Inflammatory macrophage (primary cell): ENCODE data around the gene MAP4K3.
A peak's percentile ranks its signal among the peaks of the same experiment; 100 is the strongest.

Source experiments
- DNase-seq, 2 donors: peaks; one replicate each; pipeline ENCODE4 v3.0.0-alpha.2; 2020 to 2022

MAP4K3 gene

DNA sequence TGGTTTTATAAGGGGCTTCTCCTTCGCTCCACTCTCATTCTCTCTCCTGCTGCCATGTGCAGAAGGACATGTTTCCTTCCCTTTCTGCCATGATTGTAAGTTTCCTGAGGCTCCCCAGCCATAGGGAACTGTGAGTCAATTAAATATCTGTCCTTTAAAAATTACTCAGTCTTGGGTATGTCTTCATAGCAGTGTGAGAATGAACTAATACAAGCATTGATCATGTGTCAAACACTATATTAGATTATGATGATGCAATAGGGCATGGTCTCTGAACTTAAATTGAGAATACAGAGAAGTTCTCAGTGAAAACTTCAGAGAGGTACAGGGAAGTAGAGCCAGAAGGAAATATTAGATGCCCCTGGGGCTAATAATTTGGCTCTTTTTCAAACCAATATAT lies 5.9 kb upstream of the MAP4K3 start:
- DNase-seq = no peak

DNA sequence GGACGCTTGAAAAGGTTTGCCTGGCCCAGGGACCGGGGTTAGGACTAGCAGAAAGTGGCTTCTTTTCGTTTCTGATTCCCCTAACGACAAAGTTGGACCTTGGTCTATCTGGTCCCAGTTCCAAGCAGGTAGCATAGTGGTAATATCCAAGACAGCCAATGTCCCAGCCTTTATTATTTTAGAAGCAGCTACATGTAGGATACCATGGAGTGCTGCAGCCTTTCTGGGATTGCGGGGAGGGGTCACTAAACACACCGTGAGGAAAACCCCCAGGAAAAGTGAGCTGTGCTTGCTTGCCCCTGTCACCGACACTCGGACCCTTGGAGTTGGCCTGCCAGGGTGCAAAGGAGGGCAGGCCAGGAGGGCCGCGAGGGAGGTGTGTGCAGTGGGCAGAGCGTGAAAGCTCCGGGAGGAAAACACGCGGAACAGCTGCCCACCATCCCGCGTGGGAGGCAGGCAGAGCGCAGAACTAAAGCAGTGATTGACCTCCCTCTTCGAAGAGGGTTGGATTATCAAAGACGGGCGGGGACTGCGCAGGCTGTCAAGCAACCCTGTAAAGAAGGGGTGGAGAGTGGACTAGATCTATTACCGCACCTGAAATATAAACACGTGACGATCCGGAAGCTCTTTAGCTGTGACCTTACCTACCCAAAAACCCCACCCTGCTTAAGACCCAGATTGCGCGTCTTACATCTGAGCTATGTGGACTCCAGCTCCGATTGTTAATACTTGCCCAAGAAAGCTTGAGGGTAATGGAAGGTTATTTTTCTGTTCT lies 624 bp upstream of the MAP4K3 start:
- DNase-seq = peak; percentile 78 to 90

DNA sequence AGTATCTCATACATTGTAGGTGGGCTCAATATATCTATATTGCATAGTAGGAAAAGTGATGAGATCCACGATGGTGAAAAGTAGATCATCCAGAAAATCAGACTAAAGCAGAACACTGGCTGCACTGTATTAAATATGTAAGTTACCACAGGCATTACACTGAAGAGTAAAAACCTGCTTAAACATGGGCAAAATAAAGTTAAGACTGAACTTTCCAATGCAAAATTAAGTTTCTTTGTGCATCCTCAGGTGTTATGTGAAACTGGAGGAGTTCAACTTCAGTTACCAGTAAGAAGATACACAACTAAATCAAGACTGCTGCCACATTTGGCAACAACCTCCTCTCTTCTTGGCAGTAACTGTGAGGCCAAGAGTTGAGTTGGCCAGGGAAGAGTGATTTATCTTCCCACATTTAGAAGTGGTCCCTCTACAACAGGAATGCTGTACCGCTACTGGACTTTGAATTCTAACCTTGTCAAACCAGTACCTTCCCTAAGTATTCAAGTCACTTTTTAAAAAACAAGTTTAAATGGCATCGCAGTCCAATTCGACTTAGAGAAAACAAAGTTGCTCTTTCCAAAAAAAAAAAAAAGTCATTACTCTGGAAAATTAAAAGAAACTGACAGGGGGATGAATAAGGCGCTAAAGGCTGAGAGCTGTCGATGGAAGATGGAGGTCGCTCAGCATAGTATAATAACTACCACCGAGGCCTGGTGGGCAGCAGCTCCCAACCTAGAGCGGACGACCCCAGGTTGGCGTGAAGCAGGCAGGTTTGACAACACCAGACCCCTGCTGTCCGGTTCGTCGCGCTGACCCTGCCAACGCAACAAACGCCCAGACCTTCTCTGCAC lies 1.1 kb downstream of the MAP4K3 start:
- DNase-seq = peak in 1 of 2 donors; percentile 26

- DNase-seq = peak; percentile 33 to 45
Observed at GRCh38 chr2:39435234-39435633, 1.9 kb downstream of the MAP4K3 start.

DNA sequence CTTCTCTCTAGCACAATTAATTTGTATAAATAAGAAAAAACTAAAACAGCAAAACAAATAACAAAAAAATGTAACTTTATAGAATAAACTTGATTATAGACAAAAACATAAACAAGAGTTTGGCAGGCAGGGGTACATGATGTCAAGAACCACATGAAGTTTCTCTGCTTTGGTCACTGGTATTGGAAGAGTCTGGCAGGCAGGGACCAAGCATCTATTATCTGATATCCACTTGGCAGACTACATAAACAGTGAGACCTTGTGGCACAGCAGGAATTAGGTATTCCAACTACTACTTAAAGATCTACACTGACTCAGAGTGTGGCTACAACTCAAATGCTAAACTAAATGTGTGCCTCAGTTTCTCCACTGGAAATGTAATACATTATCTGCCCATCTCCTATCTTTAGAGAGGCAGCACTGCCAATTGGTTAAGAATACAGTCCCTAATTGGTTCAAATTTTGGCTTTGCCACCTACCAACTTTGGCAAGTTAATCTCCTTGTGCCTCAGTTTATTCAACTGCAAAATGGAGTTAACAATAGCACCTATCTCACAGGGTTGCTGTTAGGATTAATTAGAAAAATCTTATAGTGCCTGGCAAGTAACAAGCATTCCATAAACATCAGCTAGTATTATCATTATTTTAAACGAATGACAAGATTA lies 2.7 kb downstream of the MAP4K3 start:
- DNase-seq = no peak

DNA sequence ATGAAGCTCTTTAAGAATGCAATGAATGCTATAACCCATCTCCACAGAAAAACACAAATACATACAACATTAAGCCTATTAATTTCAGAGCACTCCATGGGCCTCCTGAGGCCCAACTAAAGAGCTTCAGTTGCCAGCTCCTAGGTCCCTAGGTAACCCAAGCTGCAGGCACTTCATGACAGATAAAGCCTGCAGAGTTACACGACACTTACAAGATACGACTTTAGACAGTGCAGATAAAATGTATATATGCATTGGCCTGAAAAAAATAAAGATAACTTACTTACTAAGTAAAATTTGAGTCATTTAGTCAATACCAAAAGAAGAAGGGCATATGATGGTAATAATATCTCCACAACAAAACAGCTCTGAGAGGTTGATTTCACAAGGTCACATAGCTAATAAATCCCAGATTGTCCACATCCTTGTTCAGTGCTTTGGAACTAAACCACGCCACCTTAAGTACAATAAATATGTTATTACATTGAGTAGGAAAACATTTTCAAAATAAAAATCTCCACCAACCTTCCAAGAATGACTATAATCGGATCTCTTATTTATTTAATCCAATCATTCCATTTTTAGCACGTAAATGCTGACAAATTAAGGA lies 3.4 kb downstream of the MAP4K3 start:
- no peak for DNase-seq

GRCh38 chr2:39432701-39433100 lies 4.4 kb downstream of the MAP4K3 start:
- DNase-seq = no peak

DNA sequence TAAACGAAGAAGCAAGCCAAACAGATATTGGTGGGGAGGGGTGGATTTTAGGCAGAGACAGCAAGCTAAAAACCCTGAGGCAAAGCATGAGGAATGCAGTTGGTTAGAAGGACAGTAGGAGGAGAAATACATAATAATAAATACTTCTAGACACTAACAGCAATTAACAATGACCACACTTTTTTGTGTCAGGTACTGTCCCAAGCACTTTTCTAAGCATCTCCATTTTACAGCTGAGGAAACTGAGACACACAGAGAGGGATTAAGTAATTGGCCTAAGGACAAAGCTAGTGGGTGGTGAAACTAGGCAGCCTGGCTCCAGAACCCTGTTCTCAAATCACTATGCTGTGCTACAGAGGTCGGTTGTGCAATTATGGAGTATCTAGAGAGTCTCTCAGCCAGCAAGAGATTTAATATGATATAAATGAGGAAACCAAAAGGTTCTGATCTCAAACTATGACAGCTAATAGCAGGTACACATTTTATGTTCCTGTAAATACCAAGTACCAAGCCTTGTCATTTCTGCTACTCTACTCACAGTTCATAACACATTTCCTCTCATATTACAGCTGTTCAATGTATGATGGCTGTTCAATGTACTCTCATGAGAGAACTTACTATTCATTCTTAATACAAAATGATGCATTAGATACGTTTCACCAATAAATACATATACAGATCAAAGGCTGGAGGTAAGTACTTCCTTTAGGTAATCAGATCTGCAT lies 5.3 kb downstream of the MAP4K3 start:
- peak; percentile 56 to 67 for DNase-seq

GRCh38 chr2:39429746-39430145 lies 7.3 kb downstream of the MAP4K3 start:
- peak; percentile 60 to 64 for DNase-seq

- no peak for DNase-seq
Observed at GRCh38 chr2:39424951-39425350, 12.1 kb downstream of the MAP4K3 start.

DNA sequence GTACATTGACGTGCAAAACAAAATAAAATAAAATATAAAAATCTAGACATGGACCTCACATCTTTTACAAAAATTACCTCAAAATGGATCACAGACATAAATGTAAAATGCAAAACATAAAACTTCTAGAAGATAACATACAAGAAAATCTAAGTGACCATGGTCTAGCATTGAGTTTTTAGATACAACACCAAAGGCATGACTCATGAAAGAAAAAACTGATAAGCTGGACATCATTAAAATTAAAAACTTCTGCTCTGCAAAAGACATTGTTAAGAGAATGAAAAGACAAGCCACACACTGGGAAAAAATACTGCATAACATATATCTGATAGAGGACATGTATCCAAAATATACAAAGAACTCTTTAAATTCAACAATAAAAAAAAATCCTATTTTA lies 14.4 kb downstream of the MAP4K3 start:
- DNase-seq = no peak

- DNase-seq = no peak
Observed at GRCh38 chr2:39421354-39421753, 15.7 kb downstream of the MAP4K3 start.

DNA sequence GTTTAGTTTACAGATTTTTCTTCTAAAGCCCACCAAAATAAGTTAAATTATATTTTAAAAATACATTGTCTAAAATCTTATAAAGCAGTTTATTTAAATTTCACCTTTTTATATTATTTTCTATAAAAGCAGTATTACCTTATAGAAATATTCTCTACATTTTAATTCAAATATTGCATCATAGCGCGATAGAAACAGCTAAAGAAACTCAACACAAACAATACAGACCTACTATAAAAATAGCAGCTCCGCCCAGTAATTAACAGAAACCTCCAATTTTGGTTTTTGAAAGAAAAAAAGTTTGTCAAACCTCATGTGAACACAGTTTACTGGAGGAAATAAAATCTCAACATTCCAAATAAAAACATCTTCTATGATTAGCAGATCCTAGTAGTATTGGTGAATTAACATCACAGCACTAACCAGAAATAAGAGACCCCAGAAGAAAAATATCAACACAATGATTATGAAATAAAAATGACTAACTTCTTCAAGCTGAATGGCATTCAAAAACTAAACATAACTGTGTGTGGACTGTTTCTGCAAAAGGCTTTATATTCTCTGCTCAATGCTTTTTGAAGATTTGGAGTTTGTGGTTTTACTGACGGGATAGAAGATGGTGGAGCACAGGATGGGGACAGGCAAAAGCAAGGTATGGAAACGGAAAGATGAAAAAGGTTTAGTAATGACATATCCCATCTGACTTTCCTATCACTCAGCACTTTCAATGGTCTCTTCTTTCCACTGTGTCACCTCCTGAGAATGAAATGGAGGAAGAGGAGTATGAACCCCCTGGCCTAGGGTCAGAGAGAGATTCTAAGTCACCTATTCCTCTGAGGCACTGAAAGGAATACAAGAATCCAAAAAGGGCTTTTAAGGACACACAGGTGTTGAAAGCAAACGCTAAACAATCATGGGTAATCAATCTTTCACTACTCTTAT lies 17.5 kb downstream of the MAP4K3 start:
- no peak for DNase-seq

GRCh38 chr2:39418491-39418890 lies 18.6 kb downstream of the MAP4K3 start:
- no peak for DNase-seq

- DNase-seq = no peak
Observed at GRCh38 chr2:39416140-39416539, 20.9 kb downstream of the MAP4K3 start.

- DNase-seq = no peak
Observed at GRCh38 chr2:39413063-39413737, 23.9 kb downstream of the MAP4K3 start.

DNA sequence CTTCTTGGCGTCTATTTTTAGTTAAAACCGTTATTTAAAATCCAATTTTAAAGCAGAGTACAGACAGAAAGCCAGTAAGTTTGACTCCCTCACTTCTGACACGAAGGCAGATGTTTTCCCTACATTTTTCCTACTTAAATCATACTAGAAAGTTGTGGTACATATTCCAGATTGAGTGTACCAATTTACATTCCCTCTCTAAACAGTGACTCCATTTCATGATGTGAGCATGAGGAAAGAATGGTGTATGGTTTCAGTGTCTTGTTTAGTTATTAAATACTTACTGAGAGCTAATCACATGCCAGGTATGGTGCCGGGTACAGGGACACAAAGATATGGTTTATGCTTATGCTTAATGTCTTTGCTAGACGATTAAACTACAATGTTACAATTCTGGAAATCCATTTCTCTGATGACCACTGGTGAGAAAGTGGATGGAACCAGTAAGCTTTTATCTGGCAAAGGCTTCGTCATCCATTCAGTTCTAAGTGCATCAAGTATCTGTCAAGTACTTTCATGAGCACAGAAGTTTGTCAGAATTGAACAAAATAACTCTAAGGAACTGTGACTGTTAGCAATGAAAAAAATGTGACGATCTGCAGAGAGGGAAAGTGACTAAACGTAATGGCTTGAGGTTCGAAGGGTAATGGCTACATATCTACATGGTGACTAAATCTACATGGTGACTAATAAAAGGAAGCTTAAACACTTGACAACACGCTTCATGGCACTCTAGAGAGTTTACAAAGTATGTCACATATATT lies 25.7 kb downstream of the MAP4K3 start:
- DNase-seq = peak in 1 of 2 donors; percentile 42

DNA sequence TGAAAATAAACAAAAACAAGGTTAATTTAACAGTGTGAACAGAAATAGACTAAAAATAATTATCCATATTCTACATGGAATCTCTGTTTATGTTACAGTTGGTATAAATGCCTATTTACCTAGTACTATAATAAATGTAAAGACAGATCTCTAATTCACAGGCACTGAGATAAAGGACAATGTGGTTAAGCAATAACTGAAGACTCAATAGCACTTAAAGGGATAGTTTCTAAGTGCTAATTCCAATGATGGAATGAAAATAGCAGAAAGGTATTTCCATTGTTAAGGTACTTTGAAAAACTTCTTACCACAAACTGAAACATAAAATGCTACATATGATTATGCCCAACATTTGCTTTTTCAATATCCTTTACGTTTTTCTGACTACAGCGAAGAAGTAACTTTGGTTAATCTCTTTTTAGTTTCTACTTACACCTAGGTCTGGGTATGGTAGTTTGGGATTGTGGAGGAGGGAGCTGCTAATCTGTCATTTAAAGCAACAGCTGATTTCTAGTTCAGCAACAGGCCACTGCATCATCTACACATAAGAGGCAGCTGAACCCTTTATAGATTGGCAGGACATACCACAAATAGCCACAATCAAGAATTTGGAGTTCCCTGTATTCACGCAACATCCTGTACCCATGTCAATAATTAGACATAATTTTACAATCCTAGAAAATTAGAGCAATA lies 27.2 kb downstream of the MAP4K3 start:
- DNase-seq = no peak
